ENCODE data around the gene CD34.

CD34 gene

GRCh38 chr1:207836591-207837347 lies 74.2 kb downstream of the CD34 start:
- in situ Hi-C loops (cut with MboI; ENCODE audit: low sequenced_read_pairs), result no loop called here

- in situ Hi-C loops (cut with MboI; ENCODE audit: low sequenced_read_pairs), result no loop called here
Measured at GRCh38 chr1:207835958-207836357, 75.0 kb downstream of the CD34 start.

- in situ Hi-C loops (cut with MboI; ENCODE audit: low sequenced_read_pairs), result no loop called here
Measured at GRCh38 chr1:207833956-207834660, 76.8 kb downstream of the CD34 start.

GRCh38 chr1:207833381-207833780 lies 77.5 kb downstream of the CD34 start:
- in situ Hi-C loops (cut with MboI; ENCODE audit: low sequenced_read_pairs), result no loop called here

GRCh38 chr1:207832796-207833195 lies 78.1 kb downstream of the CD34 start:
- in situ Hi-C loops (cut with MboI; ENCODE audit: low sequenced_read_pairs), result no loop called here

GRCh38 chr1:207831517-207832327 lies 79.2 kb downstream of the CD34 start:
- in situ Hi-C loops (cut with MboI; ENCODE audit: low sequenced_read_pairs), result no loop called here

Measured in hTERT RPE-1 (cell line).